Stimulated activated CD4-positive, alpha-beta T cell treated with anti-CD3 and anti-CD28 coated beads, Interleukin-1b, Interleukin-23, amount 100 ng/mL, for 48 hours (primary cell): ENCODE data around the gene PPP1R7.

ENCODE experiments used
- DNase-seq: peaks from one replicate; pipeline ENCODE4 v3.0.0-alpha.2; 2020

The PPP1R7 gene

GRCh38 chr2:241121008-241121407 is 29.3 kb upstream of the PPP1R7 start:
- DNase-seq, result no peak

- no peak for DNase-seq
Observed at GRCh38 chr2:241122376-241123002, 27.8 kb upstream of the PPP1R7 start.

GRCh38 chr2:241123816-241124536 is 26.3 kb upstream of the PPP1R7 start:
- peak; percentile 44 for DNase-seq

GRCh38 chr2:241125626-241126025 is 24.6 kb upstream of the PPP1R7 start:
- no peak for DNase-seq

GRCh38 chr2:241126201-241126611 is 24.1 kb upstream of the PPP1R7 start:
- no peak for DNase-seq

GRCh38 chr2:241126771-241127202 is 23.5 kb upstream of the PPP1R7 start:
- no peak for DNase-seq

GRCh38 chr2:241128266-241128665 is 22.0 kb upstream of the PPP1R7 start:
- DNase-seq, result no peak

- no peak for DNase-seq
Observed at GRCh38 chr2:241129086-241129871, 21.0 kb upstream of the PPP1R7 start.

GRCh38 chr2:241130316-241130715 is 20.0 kb upstream of the PPP1R7 start:
- no peak for DNase-seq

- DNase-seq, result no peak
Observed at GRCh38 chr2:241131531-241131930, 18.7 kb upstream of the PPP1R7 start.

- DNase-seq, result no peak
Observed at GRCh38 chr2:241132538-241133435, 17.5 kb upstream of the PPP1R7 start.

GRCh38 chr2:241133436-241133820 is 16.8 kb upstream of the PPP1R7 start:
- no peak for DNase-seq

GRCh38 chr2:241134711-241135110 is 15.6 kb upstream of the PPP1R7 start:
- DNase-seq, result no peak

GRCh38 chr2:241135737-241136136 is 14.5 kb upstream of the PPP1R7 start:
- DNase-seq, result no peak

- DNase-seq, result no peak
Observed at GRCh38 chr2:241136191-241136590, 14.1 kb upstream of the PPP1R7 start.

- DNase-seq, result no peak
Observed at GRCh38 chr2:241136661-241137260, 13.5 kb upstream of the PPP1R7 start.

GRCh38 chr2:241137276-241138190 is 12.7 kb upstream of the PPP1R7 start:
- no peak for DNase-seq

- no peak for DNase-seq
Observed at GRCh38 chr2:241138471-241138870, 11.8 kb upstream of the PPP1R7 start.

GRCh38 chr2:241139531-241140444 is 10.5 kb upstream of the PPP1R7 start:
- DNase-seq, result no peak

- no peak for DNase-seq
Observed at GRCh38 chr2:241140445-241140840, 9.8 kb upstream of the PPP1R7 start.
